Astrocyte of the spinal cord (primary cell): ENCODE measurements around the gene TMEM132C.

Experiments
- DNase-seq: peaks from one replicate; pipeline ENCODE4 v3.0.0; 2011; ENCODE audit warnings: low read depth, low spot score
- H3K4me3 ChIP-seq: 2 replicates; pipeline ENCODE4 v1.5.1; 2011; ENCODE audit warnings: low read depth, mild to moderate bottlenecking, low read length, moderate library complexity
- in situ Hi-C: cut with HindIII; loops from 2 replicates; pipeline ENCODE4 v1.10.0; 2017; ENCODE audit warnings: low sequenced_read_pairs
- TF ChIP-seq, protein P1 (sequence below): IDR thresholded peaks from 2 replicates; pipeline ENCODE4 v1.5.1; 2012; ENCODE audit warnings: low read depth, mild to moderate bottlenecking, low read length, inconsistent platforms

The TMEM132C gene

DNA sequence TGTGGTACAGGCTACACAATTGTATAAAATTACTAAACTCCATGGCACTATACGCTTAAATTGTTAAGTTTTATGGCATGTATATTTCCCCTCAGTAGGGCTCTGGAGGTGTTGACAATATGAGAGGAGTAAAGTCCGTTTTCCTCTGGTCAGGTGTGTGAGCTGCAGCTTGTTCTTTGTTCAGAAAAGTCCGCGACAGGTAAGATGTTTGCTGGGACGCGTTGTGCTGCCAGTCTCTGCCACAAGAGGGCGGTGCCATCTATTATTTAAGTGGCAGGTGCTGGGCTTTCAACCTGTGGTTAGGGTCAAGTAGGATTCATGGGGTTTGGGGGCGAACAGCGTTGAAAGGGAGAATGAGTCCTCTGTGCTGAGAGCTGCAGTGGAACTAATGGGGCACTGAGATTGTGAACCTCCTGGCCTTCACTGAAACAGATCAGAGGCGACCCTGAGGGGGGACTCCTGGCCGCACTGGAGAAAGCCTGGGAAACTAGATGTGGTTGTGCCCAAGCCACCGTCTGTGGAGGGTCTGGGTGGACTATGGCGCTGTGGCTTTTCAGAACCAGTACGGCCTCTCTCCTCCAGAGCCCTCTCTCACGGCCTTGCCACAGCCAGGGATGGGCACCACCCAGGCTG lies 377.8 kb downstream of the TMEM132C start:
- DNase-seq, result no peak
- in situ Hi-C loops, result no loop called here
- no peak overlapping the region for H3K4me3 ChIP-seq
- TF ChIP-seq, protein P1, sequence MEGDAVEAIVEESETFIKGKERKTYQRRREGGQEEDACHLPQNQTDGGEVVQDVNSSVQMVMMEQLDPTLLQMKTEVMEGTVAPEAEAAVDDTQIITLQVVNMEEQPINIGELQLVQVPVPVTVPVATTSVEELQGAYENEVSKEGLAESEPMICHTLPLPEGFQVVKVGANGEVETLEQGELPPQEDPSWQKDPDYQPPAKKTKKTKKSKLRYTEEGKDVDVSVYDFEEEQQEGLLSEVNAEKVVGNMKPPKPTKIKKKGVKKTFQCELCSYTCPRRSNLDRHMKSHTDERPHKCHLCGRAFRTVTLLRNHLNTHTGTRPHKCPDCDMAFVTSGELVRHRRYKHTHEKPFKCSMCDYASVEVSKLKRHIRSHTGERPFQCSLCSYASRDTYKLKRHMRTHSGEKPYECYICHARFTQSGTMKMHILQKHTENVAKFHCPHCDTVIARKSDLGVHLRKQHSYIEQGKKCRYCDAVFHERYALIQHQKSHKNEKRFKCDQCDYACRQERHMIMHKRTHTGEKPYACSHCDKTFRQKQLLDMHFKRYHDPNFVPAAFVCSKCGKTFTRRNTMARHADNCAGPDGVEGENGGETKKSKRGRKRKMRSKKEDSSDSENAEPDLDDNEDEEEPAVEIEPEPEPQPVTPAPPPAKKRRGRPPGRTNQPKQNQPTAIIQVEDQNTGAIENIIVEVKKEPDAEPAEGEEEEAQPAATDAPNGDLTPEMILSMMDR, result peak; percentile 34

DNA sequence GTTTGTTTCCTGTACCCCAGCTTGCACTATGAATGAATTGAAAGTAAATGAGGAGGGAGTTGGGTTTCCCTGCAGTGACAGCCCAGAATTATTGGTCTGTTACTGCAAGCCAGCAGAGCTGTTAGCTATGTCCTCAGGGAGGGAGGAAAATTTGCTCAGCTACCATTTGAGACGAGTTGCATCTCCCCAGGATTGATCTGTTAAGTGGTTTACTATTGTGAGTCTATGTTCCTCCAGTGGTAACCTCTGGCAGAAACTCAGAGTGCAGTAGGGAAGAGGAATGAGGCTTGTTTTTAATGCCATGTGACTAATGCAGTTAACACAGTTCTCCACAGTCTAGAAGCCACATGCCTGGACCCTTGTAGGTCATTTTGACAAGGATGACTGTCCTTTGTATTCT lies 382.9 kb downstream of the TMEM132C start:
- in situ Hi-C loops, result no loop called here
- TF ChIP-seq, protein P1, result no peak

DNA sequence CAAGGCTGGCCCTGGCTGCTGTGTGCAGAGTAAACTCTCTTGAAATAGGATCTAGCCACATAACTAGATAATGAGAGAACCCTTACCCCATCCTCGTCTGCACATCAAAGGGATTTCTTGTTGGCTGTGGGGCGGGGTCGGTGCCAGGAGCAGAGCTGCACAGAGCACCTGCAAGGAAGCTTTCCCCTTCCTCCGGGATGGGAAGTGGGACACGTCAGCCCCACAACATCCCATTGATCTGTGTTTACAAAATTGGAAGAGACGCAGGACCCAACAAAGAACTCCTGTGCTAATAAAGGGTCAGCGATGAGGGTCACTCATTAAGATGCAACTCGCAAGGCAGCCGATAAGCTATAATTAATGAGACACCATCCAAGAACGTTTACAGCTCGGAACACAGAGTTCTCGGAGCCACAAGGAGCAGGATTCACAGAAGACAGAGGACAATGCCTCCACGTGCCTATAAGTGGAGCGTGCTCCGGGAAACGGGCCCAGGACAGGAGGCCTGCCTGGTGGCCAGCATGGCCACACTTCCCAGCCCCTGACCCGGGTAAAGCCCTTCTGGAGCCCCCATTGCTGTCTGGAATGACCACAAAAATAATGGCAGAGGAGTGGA lies 385.3 kb downstream of the TMEM132C start:
- in situ Hi-C loops, result no loop called here
- H3K4me3 ChIP-seq, result no peak overlapping the region
- DNase-seq, result no peak
- TF ChIP-seq, protein P1, result no peak

More for the DNA sequence above, 382.9 kb downstream of the TMEM132C start:
- no peak overlapping the region for H3K4me3 ChIP-seq
- DNase-seq, result no peak

DNA sequence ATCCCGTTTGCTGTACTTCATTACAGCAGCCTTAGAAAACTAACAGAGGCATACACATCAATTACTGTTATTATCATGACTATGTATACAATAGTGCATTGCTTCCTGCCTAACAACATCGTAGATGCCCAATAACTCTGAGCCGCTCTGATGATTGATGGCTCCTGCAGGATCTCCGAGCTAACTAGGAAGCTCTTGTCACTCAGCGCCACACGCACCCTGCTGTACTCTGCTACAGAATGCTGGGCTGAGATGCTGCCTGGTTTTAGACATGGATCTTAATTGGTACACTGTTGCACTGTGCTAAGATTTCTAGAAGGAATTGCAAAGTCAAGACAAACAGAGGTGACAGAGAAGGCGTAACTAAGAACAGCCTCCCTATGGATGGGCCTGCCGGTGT lies 387.5 kb downstream of the TMEM132C start:
- no peak overlapping the region for H3K4me3 ChIP-seq
- TF ChIP-seq, protein P1, result no peak
- in situ Hi-C loops, result no loop called here
- no peak for DNase-seq

DNA sequence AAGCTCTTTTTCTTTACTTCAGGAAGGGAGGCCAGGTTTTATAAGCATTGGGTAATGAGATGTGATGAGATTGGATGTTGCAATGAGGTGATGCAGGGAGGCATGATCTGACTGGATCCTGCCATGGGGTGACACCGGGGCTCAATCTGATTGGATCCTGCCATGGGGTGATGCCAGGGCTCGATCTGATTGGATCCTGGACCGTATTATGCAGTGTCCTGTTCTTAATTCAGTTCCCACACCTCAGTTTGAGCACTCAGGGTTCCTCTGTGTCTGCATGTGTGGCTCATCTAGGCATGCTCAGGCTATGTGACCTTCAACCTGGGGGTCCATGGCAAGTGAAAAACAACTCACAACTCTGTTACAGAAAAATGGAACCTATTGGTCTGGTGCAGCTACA lies 390.4 kb downstream of the TMEM132C start:
- in situ Hi-C loops, result no loop called here
- no peak for DNase-seq
- TF ChIP-seq, protein P1, result no peak
- no peak overlapping the region for H3K4me3 ChIP-seq

DNA sequence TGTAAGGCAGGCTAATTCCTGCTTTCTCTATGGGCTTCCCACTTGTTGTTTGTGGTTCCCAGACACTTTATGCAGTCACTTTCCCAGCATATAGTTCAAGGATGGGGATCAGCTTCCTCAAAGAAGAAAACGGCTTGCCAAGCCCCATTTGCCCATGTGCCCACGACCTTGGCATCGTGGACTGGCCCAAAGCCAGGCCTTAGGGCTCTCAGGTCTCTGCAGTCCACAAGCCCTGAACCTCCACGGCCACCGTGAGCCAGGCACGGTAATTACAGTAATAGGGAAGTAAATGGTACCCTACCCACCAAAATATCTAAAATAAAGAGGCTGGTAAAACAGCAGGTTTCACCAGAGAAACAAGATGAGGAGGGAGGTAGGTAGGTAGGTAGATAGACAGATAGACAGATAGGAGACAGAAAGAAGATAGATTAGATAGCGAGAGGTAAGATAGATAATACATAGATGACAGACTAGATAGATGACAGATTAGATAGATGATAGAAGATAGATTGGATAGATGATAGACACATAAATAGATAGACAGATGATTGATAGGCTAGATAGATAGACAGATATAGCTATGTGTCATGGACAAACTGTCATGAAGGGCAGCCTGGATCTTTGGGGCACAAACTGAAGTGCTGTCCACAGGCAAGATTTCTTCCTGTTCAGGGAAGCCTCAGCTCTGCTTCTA lies 393.7 kb downstream of the TMEM132C start:
- no peak overlapping the region for H3K4me3 ChIP-seq
- in situ Hi-C loops, result no loop called here
- TF ChIP-seq, protein P1, result no peak
- no peak for DNase-seq
